Upper lobe of right lung (tissue), 1 donor: ENCODE data around the gene OR51A2. TPM values are rescaled to one million over a fixed set of nuclear protein-coding genes. Genes with fewer than 3 reads are reported as not detected.

Experiments
- ATAC-seq: fragments of 200-7000 bp; cut with Tn5 transposase; one replicate; pipeline ENCODE4 v1.9.1; 2020; ENCODE audit warnings: mild to moderate bottlenecking, moderate library complexity
- DNase-seq: peaks from one replicate; pipeline ENCODE4 v3.0.0-alpha.2; 2020
- H3K27ac ChIP-seq: fragments of 200-600 bp; one replicate; pipeline ENCODE4 v1.8.0; 2022
- H3K27me3 ChIP-seq: fragments of 200-600 bp; one replicate; pipeline ENCODE4 v1.8.0; 2022; ENCODE audit warnings: mild to moderate bottlenecking
- H3K36me3 ChIP-seq: fragments of 200-600 bp; one replicate; pipeline ENCODE4 v1.8.0; 2022
- H3K4me1 ChIP-seq: fragments of 200-600 bp; one replicate; pipeline ENCODE4 v1.8.0; 2022
- H3K4me3 ChIP-seq: fragments of 200-600 bp; one replicate; pipeline ENCODE4 v1.8.0; 2022; ENCODE audit warnings: mild to moderate bottlenecking
- H3K9me3 ChIP-seq: fragments of 200-600 bp; one replicate; pipeline ENCODE4 v1.8.0; 2022
- CTCF ChIP-seq: fragments of 200-600 bp; IDR thresholded peaks from one replicate; pipeline ENCODE4 v1.8.0; 2022; ENCODE audit warnings: antibody characterized with exemption
- intact Hi-C: fragments of 100-400 bp; cut with DNase I; formaldehyde crosslinking; loops from one replicate; pipeline ENCODE4 v1.11.0; 2022
- total RNA-seq: library from RNA; stranded (reverse); fragmentation: NEBNext Ultra II Directional; extraction: Animal tissue kit (Norgen Biotek cat#: 25700); gene quantifications from one replicate; pipeline ENCODE4 v1.2.1, GENCODE V29; 2021
- donor health status: DM: no; HTN: yes; CAD: no; lungs with severe emphysema.

The OR51A2 gene
- total RNA-seq, 1 donor from 2014 or later: not detected

GRCh38 chr11:4919250-4919649 is 36.3 kb downstream of the OR51A2 start, which contains the start of gene OR51G2:
Gene OR51G2, minus strand, starts transcription at chr11:4919350. Its CDS starts 3,687 bp downstream, at chr11:4915663.
- H3K27me3 ChIP-seq: no peaks in the 10 kb centered on the region
- DNase-seq: no peak
- H3K4me3 ChIP-seq: no peak within 1 kb of the TSS
- no peaks in the 10 kb centered on the region for H3K36me3 ChIP-seq
- TF ChIP-seq CTCF: no peak
- no peak within 1 kb of the TSS for H3K27ac ChIP-seq
- intact Hi-C loops: no loop called here
- ATAC-seq: no peak
- no peaks in the 10 kb centered on the region for H3K9me3 ChIP-seq
- H3K4me1 ChIP-seq: no peaks in the 10 kb centered on the region

GRCh38 chr11:4916581-4916980 is 38.9 kb downstream of the OR51A2 start:
- intact Hi-C loops: no loop called here
- H3K4me3 ChIP-seq: no peak overlapping the region

More at GRCh38 chr11:4916581-4916980, 38.9 kb downstream of the OR51A2 start:
- Histone ChIP-seq H3K27ac (no peak overlapping the region), H3K9me3 (no peaks in the 10 kb centered on the region), H3K4me1 (no peaks in the 10 kb centered on the region), H3K36me3 (no peaks in the 10 kb centered on the region), H3K27me3 (no peaks in the 10 kb centered on the region)
- TF ChIP-seq CTCF: no peak
- ATAC-seq: no peak
- no peak for DNase-seq

Other genes with a start within 250 kb of the OR51A2 start
- gene OR51F1, start 185.8 kb downstream of the OR51A2 start, total RNA-seq: not detected
- gene OR52R1, start 151.3 kb downstream of the OR51A2 start, total RNA-seq: not detected
- gene OR51F2, start 134.4 kb downstream of the OR51A2 start, total RNA-seq: not detected
- not detected for gene OR51S1, start 106.5 kb downstream of the OR51A2 start, total RNA-seq
- not detected for gene OR51T1, start 73.8 kb downstream of the OR51A2 start, total RNA-seq
- not detected for gene OR51A7, start 51.9 kb downstream of the OR51A2 start, total RNA-seq
- gene OR51G2, start 36.4 kb downstream of the OR51A2 start, total RNA-seq: not detected
- not detected for gene OR51G1, start 31.4 kb downstream of the OR51A2 start, total RNA-seq
- gene OR51A4, start 8.1 kb downstream of the OR51A2 start, total RNA-seq: not detected
- not detected for gene OR51L1, start 39.1 kb upstream of the OR51A2 start, total RNA-seq
- not detected for gene OR52J3, start 90.8 kb upstream of the OR51A2 start, total RNA-seq
- gene OR52E2, start 103.9 kb upstream of the OR51A2 start, total RNA-seq: not detected
- gene OR52E1, start 113.9 kb upstream of the OR51A2 start, total RNA-seq: not detected
- not detected for gene OR52A5, start 182.6 kb upstream of the OR51A2 start, total RNA-seq
- not detected for gene OR52A1, start 199.0 kb upstream of the OR51A2 start, total RNA-seq
- not detected for gene OR51V1, start 245.0 kb upstream of the OR51A2 start, total RNA-seq